Measurements from ENCODE around the gene USF3.

USF3 gene

GRCh38 chr3:113663324-113663750, 33.1 kb downstream of the USF3 start:
- Histone ChIP-seq H3K9ac (ENCODE audit: low read length) (no peak overlapping the region), H3K4me3 (ENCODE audit: low read length) (no peak overlapping the region), H3K56ac (ENCODE audit: low read length) (no peak overlapping the region), H3K18ac (ENCODE audit: low read length) (no peak overlapping the region), H2BK120ac (ENCODE audit: low read depth, low read length) (no peak overlapping the region), H3K27ac (ENCODE audit: low read depth, low read length) (no peak overlapping the region), H2BK15ac (replicated peaks; ENCODE audit: low read depth) (no peak overlapping the region), H3K36me3 (ENCODE audit: control insufficient read depth, insufficient read depth, low read length) (no peaks in the 10 kb centered on the region), H2AK5ac (ENCODE audit: low read length) (no peak overlapping the region), H3K79me2 (ENCODE audit: control insufficient read depth, insufficient read depth, low read length) (no peaks in the 10 kb centered on the region), H3K4me2 (ENCODE audit: low read length) (no peak overlapping the region), H3K23ac (ENCODE audit: low read length) (no peak overlapping the region), H3K27me3 (ENCODE audit: insufficient read depth, low read length, poor library complexity) (no peaks in the 10 kb centered on the region), H3K4ac (ENCODE audit: low read depth, low read length) (no peak overlapping the region), H4K8ac (ENCODE audit: low read depth, low read length) (no peak overlapping the region), H3K4me1 (ENCODE audit: control insufficient read depth, low read depth, low read length) (no peaks in the 10 kb centered on the region), H4K5ac (ENCODE audit: low read length) (no peak overlapping the region), H2BK5ac (ENCODE audit: low read length) (no peak overlapping the region), H3K79me1 (ENCODE audit: low read length) (no peaks in the 10 kb centered on the region)
- DNase-seq = no peak
- no CpG with 5 or more reads among the region's 3 CpGs for WGBS (ENCODE audit: extremely low coverage, insufficient coverage, low lambda C conversion rate)

DNA sequence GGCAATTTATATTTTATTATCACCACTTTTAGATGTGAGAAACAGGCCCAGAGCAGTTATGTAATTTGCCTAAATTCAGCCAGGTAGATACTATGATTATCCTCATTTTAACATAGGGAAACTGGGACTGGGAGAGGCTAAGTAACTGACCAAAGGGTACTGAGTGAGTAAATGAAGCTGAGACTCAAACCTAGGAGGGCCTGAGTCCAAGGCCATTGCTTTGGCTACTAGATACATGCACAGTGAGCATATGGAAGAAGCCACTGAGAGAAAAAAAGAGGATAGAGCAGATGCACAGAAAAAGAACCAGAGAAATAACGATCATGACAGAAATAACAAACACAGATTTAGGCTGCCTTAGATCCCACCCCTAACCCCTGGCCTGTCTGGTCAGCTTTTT, 33.6 kb downstream of the USF3 start:
- H3K27ac ChIP-seq (ENCODE audit: low read depth, low read length) = no peak overlapping the region
- no peaks in the 10 kb centered on the region for H3K79me1 ChIP-seq (ENCODE audit: low read length)
- H3K79me2 ChIP-seq (ENCODE audit: control insufficient read depth, insufficient read depth, low read length) = no peaks in the 10 kb centered on the region
- no peak overlapping the region for H4K8ac ChIP-seq (ENCODE audit: low read depth, low read length)
- WGBS (ENCODE audit: extremely low coverage, insufficient coverage, low lambda C conversion rate) = no CpG with 5 or more reads among the region's 1 CpG
- H3K4me1 ChIP-seq (ENCODE audit: control insufficient read depth, low read depth, low read length) = no peaks in the 10 kb centered on the region
- H3K4ac ChIP-seq (ENCODE audit: low read depth, low read length) = no peak overlapping the region
- H3K4me3 ChIP-seq (ENCODE audit: low read length) = no peak overlapping the region
- no peak overlapping the region for H3K18ac ChIP-seq (ENCODE audit: low read length)
- no peak overlapping the region for H3K23ac ChIP-seq (ENCODE audit: low read length)
- H3K9ac ChIP-seq (ENCODE audit: low read length) = no peak overlapping the region
- no peak overlapping the region for H3K56ac ChIP-seq (ENCODE audit: low read length)
- no peak overlapping the region for H2BK120ac ChIP-seq (ENCODE audit: low read depth, low read length)
- no peaks in the 10 kb centered on the region for H3K36me3 ChIP-seq (ENCODE audit: control insufficient read depth, insufficient read depth, low read length)
- no peak overlapping the region for H2AK5ac ChIP-seq (ENCODE audit: low read length)
- no peak overlapping the region for H2BK15ac ChIP-seq (replicated peaks; ENCODE audit: low read depth)
- H3K27me3 ChIP-seq (ENCODE audit: insufficient read depth, low read length, poor library complexity) = no peaks in the 10 kb centered on the region
- no peak overlapping the region for H2BK5ac ChIP-seq (ENCODE audit: low read length)
- no peak for DNase-seq
- H4K5ac ChIP-seq (ENCODE audit: low read length) = no peak overlapping the region
- H3K4me2 ChIP-seq (ENCODE audit: low read length) = no peak overlapping the region

GRCh38 chr3:113660896-113661295, 35.5 kb downstream of the USF3 start:
- Histone ChIP-seq H3K4me3 (ENCODE audit: low read length) (no peak overlapping the region), H3K79me1 (ENCODE audit: low read length) (no peaks in the 10 kb centered on the region), H3K9ac (ENCODE audit: low read length) (no peak overlapping the region), H3K56ac (ENCODE audit: low read length) (no peak overlapping the region), H2BK120ac (ENCODE audit: low read depth, low read length) (no peak overlapping the region), H2AK5ac (ENCODE audit: low read length) (no peak overlapping the region), H3K18ac (ENCODE audit: low read length) (no peak overlapping the region), H3K36me3 (ENCODE audit: control insufficient read depth, insufficient read depth, low read length) (no peaks in the 10 kb centered on the region), H3K27ac (ENCODE audit: low read depth, low read length) (no peak overlapping the region), H3K27me3 (ENCODE audit: insufficient read depth, low read length, poor library complexity) (no peaks in the 10 kb centered on the region), H2BK5ac (ENCODE audit: low read length) (no peak overlapping the region), H3K79me2 (ENCODE audit: control insufficient read depth, insufficient read depth, low read length) (no peaks in the 10 kb centered on the region), H3K4me2 (ENCODE audit: low read length) (no peak overlapping the region), H4K5ac (ENCODE audit: low read length) (no peak overlapping the region), H2BK15ac (replicated peaks; ENCODE audit: low read depth) (no peak overlapping the region), H3K4me1 (ENCODE audit: control insufficient read depth, low read depth, low read length) (no peaks in the 10 kb centered on the region), H4K8ac (ENCODE audit: low read depth, low read length) (no peak overlapping the region), H3K23ac (ENCODE audit: low read length) (no peak overlapping the region), H3K4ac (ENCODE audit: low read depth, low read length) (no peak overlapping the region)
- no CpG with 5 or more reads among the region's 4 CpGs for WGBS (ENCODE audit: extremely low coverage, insufficient coverage, low lambda C conversion rate)
- DNase-seq = no peak

GRCh38 chr3:113660458-113660857, 36.0 kb downstream of the USF3 start:
- Histone ChIP-seq H3K4me2 (ENCODE audit: low read length) (no peak overlapping the region), H3K4me3 (ENCODE audit: low read length) (no peak overlapping the region)

GRCh38 chr3:113659996-113660395, 36.4 kb downstream of the USF3 start:
- H3K4me3 ChIP-seq (ENCODE audit: low read length) = no peak overlapping the region
- no peaks in the 10 kb centered on the region for H3K36me3 ChIP-seq (ENCODE audit: control insufficient read depth, insufficient read depth, low read length)
- no peaks in the 10 kb centered on the region for H3K4me1 ChIP-seq (ENCODE audit: control insufficient read depth, low read depth, low read length)
- no peaks in the 10 kb centered on the region for H3K79me2 ChIP-seq (ENCODE audit: control insufficient read depth, insufficient read depth, low read length)
- no peaks in the 10 kb centered on the region for H3K79me1 ChIP-seq (ENCODE audit: low read length)
- H2BK5ac ChIP-seq (ENCODE audit: low read length) = no peak overlapping the region
- H2BK120ac ChIP-seq (ENCODE audit: low read depth, low read length) = no peak overlapping the region
- no CpG with 5 or more reads among the region's 1 CpG for WGBS (ENCODE audit: extremely low coverage, insufficient coverage, low lambda C conversion rate)
- no peak overlapping the region for H4K5ac ChIP-seq (ENCODE audit: low read length)
- H3K56ac ChIP-seq (ENCODE audit: low read length) = no peak overlapping the region
- no peak overlapping the region for H3K4ac ChIP-seq (ENCODE audit: low read depth, low read length)
- H3K4me2 ChIP-seq (ENCODE audit: low read length) = no peak overlapping the region
- no peak overlapping the region for H3K23ac ChIP-seq (ENCODE audit: low read length)
- H3K27me3 ChIP-seq (ENCODE audit: insufficient read depth, low read length, poor library complexity) = no peaks in the 10 kb centered on the region
- no peak overlapping the region for H3K9ac ChIP-seq (ENCODE audit: low read length)
- DNase-seq = no peak
- no peak overlapping the region for H4K8ac ChIP-seq (ENCODE audit: low read depth, low read length)
- H2BK15ac ChIP-seq (replicated peaks; ENCODE audit: low read depth) = no peak overlapping the region
- H2AK5ac ChIP-seq (ENCODE audit: low read length) = no peak overlapping the region
- H3K27ac ChIP-seq (ENCODE audit: low read depth, low read length) = no peak overlapping the region
- H3K18ac ChIP-seq (ENCODE audit: low read length) = no peak overlapping the region

More at GRCh38 chr3:113660458-113660857, 36.0 kb downstream of the USF3 start:
- Histone ChIP-seq H3K27ac (ENCODE audit: low read depth, low read length) (no peak overlapping the region), H2BK120ac (ENCODE audit: low read depth, low read length) (no peak overlapping the region), H4K5ac (ENCODE audit: low read length) (no peak overlapping the region), H4K8ac (ENCODE audit: low read depth, low read length) (no peak overlapping the region), H3K18ac (ENCODE audit: low read length) (no peak overlapping the region), H3K79me1 (ENCODE audit: low read length) (no peaks in the 10 kb centered on the region), H2BK5ac (ENCODE audit: low read length) (no peak overlapping the region), H3K79me2 (ENCODE audit: control insufficient read depth, insufficient read depth, low read length) (no peaks in the 10 kb centered on the region), H3K9ac (ENCODE audit: low read length) (no peak overlapping the region), H2AK5ac (ENCODE audit: low read length) (no peak overlapping the region), H3K36me3 (ENCODE audit: control insufficient read depth, insufficient read depth, low read length) (no peaks in the 10 kb centered on the region), H3K23ac (ENCODE audit: low read length) (no peak overlapping the region), H3K27me3 (ENCODE audit: insufficient read depth, low read length, poor library complexity) (no peaks in the 10 kb centered on the region), H3K4me1 (ENCODE audit: control insufficient read depth, low read depth, low read length) (no peaks in the 10 kb centered on the region), H3K56ac (ENCODE audit: low read length) (no peak overlapping the region), H2BK15ac (replicated peaks; ENCODE audit: low read depth) (no peak overlapping the region), H3K4ac (ENCODE audit: low read depth, low read length) (no peak overlapping the region)
- WGBS (ENCODE audit: extremely low coverage, insufficient coverage, low lambda C conversion rate) = no CpG with 5 or more reads among the region's 2 CpGs
- DNase-seq = no peak

DNA sequence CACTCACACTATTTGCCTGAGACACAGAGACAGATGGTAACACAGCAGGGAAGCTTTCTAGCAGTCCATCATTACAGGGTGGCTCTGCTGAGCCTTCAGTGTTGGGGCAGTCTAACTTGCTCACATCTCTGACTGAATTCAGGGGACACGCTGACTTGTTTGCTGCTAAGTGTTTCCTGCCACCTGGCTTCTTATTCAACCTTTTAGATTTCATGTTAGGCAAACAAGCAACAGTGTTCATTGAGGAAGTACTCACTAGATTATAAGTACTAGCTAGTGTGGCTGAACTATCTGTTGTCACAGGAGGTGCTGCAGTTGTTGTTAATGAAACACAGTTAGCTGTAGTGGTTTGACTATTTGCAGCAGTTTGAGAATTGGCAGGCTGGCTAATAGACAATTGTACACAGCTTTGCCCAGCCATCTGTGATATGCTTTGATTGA, 37.3 kb downstream of the USF3 start:
- Histone ChIP-seq H3K56ac (ENCODE audit: low read length) (no peak overlapping the region), H3K4me3 (ENCODE audit: low read length) (no peak overlapping the region), H3K23ac (ENCODE audit: low read length) (no peak overlapping the region), H3K4ac (ENCODE audit: low read depth, low read length) (no peak overlapping the region), H3K4me2 (ENCODE audit: low read length) (no peak overlapping the region), H3K79me1 (ENCODE audit: low read length) (no peaks in the 10 kb centered on the region), H4K8ac (ENCODE audit: low read depth, low read length) (no peak overlapping the region), H3K36me3 (ENCODE audit: control insufficient read depth, insufficient read depth, low read length) (no peaks in the 10 kb centered on the region), H2BK5ac (ENCODE audit: low read length) (no peak overlapping the region), H3K4me1 (ENCODE audit: control insufficient read depth, low read depth, low read length) (no peaks in the 10 kb centered on the region), H3K79me2 (ENCODE audit: control insufficient read depth, insufficient read depth, low read length) (no peaks in the 10 kb centered on the region), H3K27ac (ENCODE audit: low read depth, low read length) (no peak overlapping the region), H2BK120ac (ENCODE audit: low read depth, low read length) (no peak overlapping the region), H3K27me3 (ENCODE audit: insufficient read depth, low read length, poor library complexity) (no peaks in the 10 kb centered on the region), H4K5ac (ENCODE audit: low read length) (no peak overlapping the region), H2AK5ac (ENCODE audit: low read length) (no peak overlapping the region), H3K18ac (ENCODE audit: low read length) (no peak overlapping the region), H2BK15ac (replicated peaks; ENCODE audit: low read depth) (no peak overlapping the region), H3K9ac (ENCODE audit: low read length) (no peak overlapping the region)
- peak; percentile 13 for DNase-seq
- WGBS (ENCODE audit: extremely low coverage, insufficient coverage, low lambda C conversion rate) = no CpG with 5 or more reads among the region's 1 CpG
